Cardiac fibroblast (primary cell): ENCODE results near the gene SSH3.

ENCODE experiments used
- DNase-seq, 2 donors: peaks; one replicate each; pipeline versions ENCODE4 v3.0.0 to v3.0.0-alpha.2; 2010; ENCODE audit warnings: low read depth in 2 of 2
- H3K4me3 ChIP-seq, 2 donors: replicated peaks in 1 of 2; 1 replicate in 1 of 2; 2 replicates in 1 of 2; pipeline ENCODE4 v1.5.1; 2011; ENCODE audit warnings: low read depth in 2 of 2, low read length in 2 of 2, mild to moderate bottlenecking in 2 of 2, moderate library complexity in 1 of 2
- TF ChIP-seq, protein P1 (sequence below): IDR thresholded peaks from one replicate; pipeline ENCODE4 v1.5.1; 2011; ENCODE audit warnings: low read depth, mild to moderate bottlenecking, low read length, inconsistent platforms

SSH3 gene

DNA sequence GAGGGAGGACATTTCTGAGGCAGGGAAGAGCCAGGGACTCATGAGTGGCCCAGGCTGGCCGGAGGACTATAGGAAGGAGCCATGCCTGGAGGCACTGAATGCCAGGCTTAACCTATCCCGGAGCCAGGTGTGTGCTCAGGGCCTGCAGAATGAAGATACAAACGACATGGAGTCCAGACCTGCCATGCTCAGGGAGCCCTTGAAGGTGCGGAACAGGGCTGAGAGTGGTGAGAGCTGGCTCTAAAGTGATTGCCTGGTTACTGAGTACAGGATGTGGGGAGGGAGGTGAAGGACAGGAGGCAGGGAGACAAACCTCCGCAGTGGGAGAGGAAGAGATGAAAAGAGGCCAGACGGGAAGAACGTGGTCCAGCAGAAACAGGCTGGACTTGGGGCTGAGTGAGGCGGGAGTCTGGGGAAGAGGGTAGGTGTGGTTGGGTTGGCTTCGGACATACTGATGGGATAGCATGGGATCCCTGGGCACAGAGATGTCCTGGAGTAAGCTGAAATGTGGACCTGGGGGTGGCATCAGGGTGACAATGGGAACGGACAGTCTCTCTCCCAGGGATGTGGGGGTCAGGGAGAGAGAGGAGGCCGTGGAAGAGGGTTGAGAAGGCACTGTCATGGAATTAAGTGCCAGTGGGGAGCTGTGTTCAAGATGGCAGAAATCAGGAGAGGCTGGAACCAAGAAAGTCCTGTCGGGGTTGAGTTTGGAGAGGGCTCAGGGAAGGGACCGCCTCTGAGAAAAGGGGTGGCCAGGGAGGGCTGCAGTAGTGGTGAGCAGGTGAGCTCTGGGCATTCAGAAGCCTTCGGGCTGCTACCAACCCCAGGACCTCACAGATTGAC is 15.8 kb upstream of the SSH3 start:
- DNase-seq: no peak
- peak overlapping the region; percentile 14 to 75 for H3K4me3 ChIP-seq
- TF ChIP-seq, protein P1, sequence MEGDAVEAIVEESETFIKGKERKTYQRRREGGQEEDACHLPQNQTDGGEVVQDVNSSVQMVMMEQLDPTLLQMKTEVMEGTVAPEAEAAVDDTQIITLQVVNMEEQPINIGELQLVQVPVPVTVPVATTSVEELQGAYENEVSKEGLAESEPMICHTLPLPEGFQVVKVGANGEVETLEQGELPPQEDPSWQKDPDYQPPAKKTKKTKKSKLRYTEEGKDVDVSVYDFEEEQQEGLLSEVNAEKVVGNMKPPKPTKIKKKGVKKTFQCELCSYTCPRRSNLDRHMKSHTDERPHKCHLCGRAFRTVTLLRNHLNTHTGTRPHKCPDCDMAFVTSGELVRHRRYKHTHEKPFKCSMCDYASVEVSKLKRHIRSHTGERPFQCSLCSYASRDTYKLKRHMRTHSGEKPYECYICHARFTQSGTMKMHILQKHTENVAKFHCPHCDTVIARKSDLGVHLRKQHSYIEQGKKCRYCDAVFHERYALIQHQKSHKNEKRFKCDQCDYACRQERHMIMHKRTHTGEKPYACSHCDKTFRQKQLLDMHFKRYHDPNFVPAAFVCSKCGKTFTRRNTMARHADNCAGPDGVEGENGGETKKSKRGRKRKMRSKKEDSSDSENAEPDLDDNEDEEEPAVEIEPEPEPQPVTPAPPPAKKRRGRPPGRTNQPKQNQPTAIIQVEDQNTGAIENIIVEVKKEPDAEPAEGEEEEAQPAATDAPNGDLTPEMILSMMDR: no peak

DNA sequence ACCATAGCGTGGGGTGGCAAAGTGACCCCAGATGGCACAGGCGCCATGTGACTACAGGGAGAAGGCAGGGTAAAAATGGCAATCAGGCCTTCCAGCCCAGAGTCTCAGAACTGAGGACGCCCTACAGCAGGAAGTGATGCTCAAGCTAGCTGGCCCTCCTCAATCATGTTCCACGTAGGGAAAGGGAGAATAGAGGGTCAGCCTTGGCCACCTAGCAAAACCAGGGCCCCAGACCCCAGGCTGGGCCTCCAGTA is 15.2 kb upstream of the SSH3 start:
- TF ChIP-seq, protein P1: no peak
- no peak for DNase-seq
- H3K4me3 ChIP-seq: peak overlapping the region; percentile 14 to 75

DNA sequence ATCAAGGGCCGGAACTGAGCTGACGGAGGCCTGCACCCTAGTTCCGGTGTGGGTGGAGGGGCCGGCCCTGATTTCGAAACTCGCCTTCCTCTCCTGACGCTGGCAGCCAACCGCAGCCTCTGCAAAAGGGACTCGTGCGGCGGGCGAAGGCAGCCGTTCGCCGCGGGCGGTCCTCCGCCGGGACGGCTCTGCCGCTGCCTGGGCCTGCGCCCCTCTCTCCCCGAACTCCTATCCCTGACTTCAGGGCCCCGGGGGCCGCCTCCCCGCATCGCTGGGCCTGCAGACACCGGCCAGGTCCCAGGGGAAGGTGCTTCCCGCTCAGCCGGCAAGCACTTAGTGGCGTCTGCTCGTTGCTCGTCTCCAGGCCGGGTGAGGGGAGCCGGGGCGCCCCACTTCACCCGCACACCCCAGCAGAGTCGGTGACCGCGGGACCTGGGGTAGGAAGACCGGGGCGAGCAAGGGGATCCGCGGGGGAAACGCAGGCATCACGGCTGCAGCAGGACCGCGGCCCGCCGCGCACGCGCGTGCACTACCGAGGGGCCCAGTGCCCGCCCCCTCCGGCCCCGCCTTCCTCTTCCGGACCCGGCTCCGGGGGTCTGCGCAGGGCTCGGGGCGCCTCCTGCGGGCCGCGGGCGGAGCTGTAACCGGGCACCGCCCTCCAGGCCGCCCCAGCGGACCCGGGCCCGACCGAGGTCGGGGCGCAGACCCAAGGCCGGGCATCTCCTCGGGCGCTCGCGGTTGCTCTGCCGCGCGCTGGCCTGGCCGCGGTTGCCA is 14.7 kb upstream of the SSH3 start:
- peak overlapping the region; percentile 75 to 81 for H3K4me3 ChIP-seq
- DNase-seq: peak; percentile 92 to 97
- TF ChIP-seq, protein P1: no peak

DNA sequence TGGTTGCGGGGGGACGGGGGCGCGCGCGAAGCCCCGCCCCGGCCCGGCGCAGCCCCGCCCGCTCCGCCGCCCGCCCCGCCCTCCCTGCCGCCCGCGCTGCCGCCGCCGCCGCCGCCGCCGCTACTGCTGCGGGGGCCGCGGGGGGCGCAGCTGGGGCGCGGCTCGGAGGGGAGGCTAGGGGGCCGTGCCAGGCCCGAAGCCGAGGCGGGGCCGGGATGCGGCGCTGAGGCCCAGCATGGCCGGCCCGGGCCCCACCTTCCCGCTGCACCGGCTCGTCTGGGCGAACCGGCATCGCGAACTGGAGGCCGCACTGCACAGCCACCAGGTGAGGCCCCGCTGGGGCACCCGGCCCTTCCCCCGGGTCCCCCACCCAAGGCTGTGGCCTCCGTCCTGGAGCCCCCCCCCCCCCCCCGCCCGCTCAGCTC is 14.1 kb upstream of the SSH3 start, which contains the start of gene ANKRD13D:
ANKRD13D (plus strand) TSS at position 78 of the 425 bp plus-strand sequence; CDS start at position 236, 158 bp downstream.
- TF ChIP-seq, protein P1: no peak
- DNase-seq: no peak
- H3K4me3 ChIP-seq: peak within 1 kb of the TSS; percentile 75 to 81

DNA sequence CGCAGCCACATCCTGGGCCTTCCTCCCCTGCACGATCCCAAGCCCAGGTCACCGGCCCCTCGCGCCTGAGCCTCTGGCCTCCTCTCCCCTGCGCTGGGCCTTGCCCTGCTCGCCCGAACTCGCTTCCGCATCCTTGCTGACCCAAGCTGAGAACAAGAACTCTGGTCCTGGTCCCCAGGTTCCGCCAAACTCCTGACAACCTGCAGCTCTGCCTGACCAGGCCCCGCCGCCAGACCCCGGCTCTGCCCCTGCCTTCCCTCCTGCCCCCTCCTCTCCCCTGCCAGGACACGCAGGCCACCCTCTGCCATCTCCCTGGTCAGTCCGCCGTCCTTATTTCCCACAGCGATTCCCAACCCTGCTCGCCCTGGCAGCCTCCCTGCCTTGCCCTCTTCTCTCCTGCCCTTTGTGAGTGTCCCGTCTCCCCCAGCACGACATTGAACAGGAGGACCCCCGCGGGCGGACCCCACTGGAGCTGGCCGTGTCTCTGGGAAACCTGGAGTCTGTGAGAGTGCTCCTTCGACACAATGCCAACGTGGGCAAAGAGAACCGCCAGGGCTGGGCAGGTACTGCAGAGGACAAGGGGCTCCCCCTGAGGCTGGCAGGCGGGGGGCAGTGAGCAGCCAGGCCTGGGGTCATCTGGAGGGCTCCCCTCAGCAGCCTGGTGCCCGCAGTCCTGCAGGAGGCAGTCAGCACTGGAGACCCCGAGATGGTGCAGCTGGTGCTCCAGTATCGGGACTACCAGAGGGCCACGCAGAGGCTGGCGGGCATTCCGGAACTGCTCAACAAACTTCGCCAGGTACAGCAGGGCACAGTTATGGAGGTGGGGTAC is 13.5 kb upstream of the SSH3 start:
- TF ChIP-seq, protein P1: no peak
- H3K4me3 ChIP-seq: peak overlapping the region; percentile 75 to 76
- peak in 1 of 2 donors; percentile 33 for DNase-seq

DNA sequence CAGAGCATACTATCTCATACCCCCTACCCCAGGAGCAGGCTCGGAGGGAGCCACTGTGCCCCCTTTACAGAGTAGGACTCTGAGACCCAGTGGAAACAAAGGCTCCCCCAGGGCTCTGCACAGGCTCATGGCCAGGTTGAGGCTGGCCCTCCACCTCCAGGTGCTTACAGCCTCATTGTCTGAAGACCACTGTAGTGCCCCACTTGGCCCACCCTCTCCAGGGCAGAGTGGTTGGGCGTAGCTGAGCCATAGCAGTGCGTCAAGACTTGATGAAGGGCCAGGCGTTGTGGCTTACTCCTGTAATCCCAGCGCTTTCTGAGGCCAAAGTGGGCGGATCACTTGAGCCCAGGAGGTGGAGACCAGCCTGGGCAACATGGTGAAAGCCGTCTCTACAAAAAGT is 12.5 kb upstream of the SSH3 start:
- H3K4me3 ChIP-seq: no peak overlapping the region
- DNase-seq: peak; percentile 47 to 74
- TF ChIP-seq, protein P1: no peak
